ENCODE data around the gene OPALIN.
A peak's percentile ranks its signal among the peaks of the same experiment; 100 is the strongest.

OPALIN gene

GRCh38 chr10:96358851-96359540, at the start of gene OPALIN:
Gene OPALIN, minus strand, starts transcription at chr10:96359002. Its CDS starts 106 bp downstream, at chr10:96358896.
- TF ChIP-seq JUND (IDR thresholded peaks at IDR 0.05; ENCODE audit: low read depth): no peak
- in situ Hi-C loops (cut with HindIII; ENCODE audit: low pct_unique_long_range_greater_than_20kb, low sequenced_read_pairs): no loop called here

GRCh38 chr10:96408201-96408600, 49.4 kb upstream of the OPALIN start:
- no peak for DNase-seq (ENCODE audit: low read depth in 1 of 2, low spot score in 1 of 2)
- TF ChIP-seq JUND (IDR thresholded peaks at IDR 0.05; ENCODE audit: low read depth): no peak

More at GRCh38 chr10:96358851-96359540, at the start of gene OPALIN:
- no peak for DNase-seq (ENCODE audit: low read depth in 1 of 2, low spot score in 1 of 2)

GRCh38 chr10:96407560-96408069, 48.8 kb upstream of the OPALIN start:
- TF ChIP-seq JUND (IDR thresholded peaks at IDR 0.05; ENCODE audit: low read depth): no peak
- in situ Hi-C loops (cut with HindIII; ENCODE audit: low pct_unique_long_range_greater_than_20kb, low sequenced_read_pairs): no loop called here
- no peak for DNase-seq (ENCODE audit: low read depth in 1 of 2, low spot score in 1 of 2)

More at GRCh38 chr10:96408201-96408600, 49.4 kb upstream of the OPALIN start:
- in situ Hi-C loops (cut with HindIII; ENCODE audit: low pct_unique_long_range_greater_than_20kb, low sequenced_read_pairs): no loop called here

- in situ Hi-C loops (cut with HindIII; ENCODE audit: low pct_unique_long_range_greater_than_20kb, low sequenced_read_pairs): no loop called here
- DNase-seq (ENCODE audit: low read depth in 1 of 2, low spot score in 1 of 2): no peak
- TF ChIP-seq JUND (IDR thresholded peaks at IDR 0.05; ENCODE audit: low read depth): no peak
These were observed 47.3 kb upstream of the OPALIN start for GRCh38 chr10:96406091-96406490.

- peak in 1 of 2 experiments; percentile 44 for DNase-seq (ENCODE audit: low read depth in 1 of 2, low spot score in 1 of 2)
- in situ Hi-C loops (cut with HindIII; ENCODE audit: low pct_unique_long_range_greater_than_20kb, low sequenced_read_pairs): no loop called here
- no peak for TF ChIP-seq JUND (IDR thresholded peaks at IDR 0.05; ENCODE audit: low read depth)
These were observed 43.9 kb upstream of the OPALIN start for GRCh38 chr10:96402417-96403305.

GRCh38 chr10:96401036-96401435, 42.2 kb upstream of the OPALIN start:
- DNase-seq (ENCODE audit: low read depth in 1 of 2, low spot score in 1 of 2): no peak
- in situ Hi-C loops (cut with HindIII; ENCODE audit: low pct_unique_long_range_greater_than_20kb, low sequenced_read_pairs): no loop called here

GRCh38 chr10:96400465-96400864, 41.7 kb upstream of the OPALIN start:
- no peak for TF ChIP-seq JUND (IDR thresholded peaks at IDR 0.05; ENCODE audit: low read depth)
- in situ Hi-C loops (cut with HindIII; ENCODE audit: low pct_unique_long_range_greater_than_20kb, low sequenced_read_pairs): no loop called here
- no peak for DNase-seq (ENCODE audit: low read depth in 1 of 2, low spot score in 1 of 2)

More at GRCh38 chr10:96401036-96401435, 42.2 kb upstream of the OPALIN start:
- TF ChIP-seq JUND (IDR thresholded peaks at IDR 0.05; ENCODE audit: low read depth): no peak

- no peak for TF ChIP-seq JUND (IDR thresholded peaks at IDR 0.05; ENCODE audit: low read depth)
- DNase-seq (ENCODE audit: low read depth in 1 of 2, low spot score in 1 of 2): no peak
- in situ Hi-C loops (cut with HindIII; ENCODE audit: low pct_unique_long_range_greater_than_20kb, low sequenced_read_pairs): no loop called here
These were observed 39.1 kb upstream of the OPALIN start for GRCh38 chr10:96397902-96398301.

- DNase-seq (ENCODE audit: low read depth in 1 of 2, low spot score in 1 of 2): peak; percentile 78 to 82
- no peak for TF ChIP-seq JUND (IDR thresholded peaks at IDR 0.05; ENCODE audit: low read depth)
- in situ Hi-C loops (cut with HindIII; ENCODE audit: low pct_unique_long_range_greater_than_20kb, low sequenced_read_pairs): no loop called here
These were observed 37.4 kb upstream of the OPALIN start for GRCh38 chr10:96395931-96396877.

- TF ChIP-seq JUND (IDR thresholded peaks at IDR 0.05; ENCODE audit: low read depth): no peak
- DNase-seq (ENCODE audit: low read depth in 1 of 2, low spot score in 1 of 2): peak; percentile 55 to 82
- in situ Hi-C loops (cut with HindIII; ENCODE audit: low pct_unique_long_range_greater_than_20kb, low sequenced_read_pairs): no loop called here
These were observed 31.7 kb upstream of the OPALIN start for GRCh38 chr10:96390460-96390864.

- DNase-seq (ENCODE audit: low read depth in 1 of 2, low spot score in 1 of 2): no peak
- TF ChIP-seq JUND (IDR thresholded peaks at IDR 0.05; ENCODE audit: low read depth): no peak
- in situ Hi-C loops (cut with HindIII; ENCODE audit: low pct_unique_long_range_greater_than_20kb, low sequenced_read_pairs): no loop called here
These were observed 31.0 kb upstream of the OPALIN start for GRCh38 chr10:96389785-96390184.

- in situ Hi-C loops (cut with HindIII; ENCODE audit: low pct_unique_long_range_greater_than_20kb, low sequenced_read_pairs): no loop called here
- DNase-seq (ENCODE audit: low read depth in 1 of 2, low spot score in 1 of 2): no peak
- TF ChIP-seq JUND (IDR thresholded peaks at IDR 0.05; ENCODE audit: low read depth): no peak
These were observed 28.8 kb upstream of the OPALIN start for GRCh38 chr10:96387601-96388000.

All from T47D (cell line).